Measurements from ENCODE around the gene NEU2. TPM values are rescaled to one million over a fixed set of nuclear protein-coding genes. Genes with fewer than 3 reads are reported as not detected.
"Not testable (repeated sequence)": the region's sequence is repeated elsewhere in the genome, so short reads cannot be mapped to it uniquely, and the experiment has no call there.

NEU2 gene
- total RNA-seq, 2 donors from 2014 or later: not detected

DNA sequence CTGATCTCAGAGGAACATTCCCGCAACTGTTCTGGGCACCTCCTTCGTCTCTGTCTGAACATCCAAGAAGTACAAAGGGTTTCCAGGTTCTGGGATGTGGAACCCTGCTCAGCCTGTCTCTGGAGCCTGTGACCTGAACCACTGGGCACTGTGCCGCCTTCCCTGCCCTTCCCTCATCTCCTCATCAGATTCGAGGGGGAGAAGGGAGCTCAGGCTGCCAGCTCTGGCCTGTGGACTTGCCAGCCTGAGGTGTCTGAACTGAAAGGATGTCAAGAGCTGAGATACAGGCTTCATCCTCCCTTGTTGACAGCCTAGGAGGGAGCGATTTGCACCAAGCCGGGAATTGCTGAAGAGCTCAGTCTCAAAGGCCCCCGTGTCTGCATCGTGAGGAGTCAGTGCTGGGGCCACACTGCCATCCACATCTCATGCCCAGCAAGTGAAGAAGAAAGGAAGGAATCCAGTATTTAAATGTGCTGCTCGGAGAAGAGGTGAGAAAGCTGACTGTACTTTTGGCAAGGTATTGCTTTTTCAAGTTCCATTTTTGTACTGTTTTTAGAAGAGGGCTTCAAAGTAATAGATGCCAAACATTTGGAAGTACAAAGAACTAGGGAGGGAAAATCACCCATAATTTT, 12.6 kb downstream of the NEU2 start:
- H3K4me3 Mint-ChIP-seq: no peak overlapping the region
- DNase-seq (no peak), ATAC-seq (replicated peaks in 1 of 2) (no peak)
- peaks cover 6% of the 10 kb centered on the region for H3K27me3 Mint-ChIP-seq (ENCODE audit: low read depth)
- no peaks in the 10 kb centered on the region for H3K36me3 Mint-ChIP-seq (ENCODE audit: insufficient read depth in 2 of 2)
- no peak overlapping the region for H3K27ac Mint-ChIP-seq
- H3K9me3 Mint-ChIP-seq: no peaks in the 10 kb centered on the region
- no peaks in the 10 kb centered on the region for H3K4me1 Mint-ChIP-seq (ENCODE audit: low read depth)

DNA sequence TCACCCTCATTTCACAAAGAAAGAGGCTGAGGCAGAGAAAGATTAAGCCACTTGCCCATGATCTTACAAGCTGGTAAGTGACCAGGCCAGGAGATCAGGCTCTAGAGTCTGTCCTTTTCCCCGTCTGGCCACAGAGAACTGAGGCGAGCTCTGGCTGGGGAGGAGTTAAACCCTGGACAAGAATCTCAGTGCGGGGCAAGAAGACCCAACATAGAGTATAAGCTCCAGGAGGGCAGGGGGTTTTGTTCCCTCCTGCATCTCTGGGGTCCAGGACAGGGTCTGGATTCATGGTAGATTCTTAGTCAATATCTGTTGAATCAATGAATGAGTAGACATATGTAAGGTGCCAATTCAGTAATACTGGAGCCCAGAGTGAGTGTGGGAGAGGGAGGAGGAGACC, 14.7 kb downstream of the NEU2 start:
- no peak for DNase-seq
- H3K27ac Mint-ChIP-seq: no peak overlapping the region
- H3K4me1 Mint-ChIP-seq (ENCODE audit: low read depth): no peaks in the 10 kb centered on the region

DNA sequence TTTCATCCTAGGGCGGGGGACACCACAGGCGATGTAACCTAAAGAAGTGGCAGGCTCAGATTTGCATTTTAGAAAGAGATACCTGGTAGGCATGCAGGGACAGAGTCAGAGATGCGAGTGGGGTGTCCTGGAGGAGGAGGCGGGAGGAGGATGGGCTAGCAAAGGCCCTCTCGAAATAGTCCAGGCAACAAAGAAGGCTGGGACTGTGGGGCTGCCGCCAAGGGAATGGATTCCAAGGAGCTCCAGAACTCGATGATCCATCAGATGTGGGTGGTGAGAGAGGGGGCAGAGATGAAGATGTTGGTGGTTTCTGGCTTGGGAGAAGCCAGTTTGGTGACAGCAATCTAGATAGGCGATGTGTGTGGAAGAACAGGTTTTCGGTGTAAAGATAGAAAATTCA, 15.2 kb downstream of the NEU2 start:
- Mint-ChIP-seq H3K36me3 (ENCODE audit: insufficient read depth in 2 of 2) (no peaks in the 10 kb centered on the region), H3K4me1 (ENCODE audit: low read depth) (no peaks in the 10 kb centered on the region), H3K27ac (no peak overlapping the region), H3K9me3 (no peaks in the 10 kb centered on the region), H3K4me3 (no peak overlapping the region), H3K27me3 (ENCODE audit: low read depth) (peaks cover 6% of the 10 kb centered on the region)
- no peak for ATAC-seq (replicated peaks in 1 of 2)
- DNase-seq: no peak

More for the DNA sequence above, 14.7 kb downstream of the NEU2 start:
- no peak for ATAC-seq (replicated peaks in 1 of 2)
- Mint-ChIP-seq H3K4me3 (no peak overlapping the region), H3K9me3 (no peaks in the 10 kb centered on the region), H3K36me3 (ENCODE audit: insufficient read depth in 2 of 2) (no peaks in the 10 kb centered on the region), H3K27me3 (ENCODE audit: low read depth) (peaks cover 6% of the 10 kb centered on the region)

GRCh38 chr2:233048569-233049193, 16.2 kb downstream of the NEU2 start:
- no peak overlapping the region for H3K27ac Mint-ChIP-seq

DNA sequence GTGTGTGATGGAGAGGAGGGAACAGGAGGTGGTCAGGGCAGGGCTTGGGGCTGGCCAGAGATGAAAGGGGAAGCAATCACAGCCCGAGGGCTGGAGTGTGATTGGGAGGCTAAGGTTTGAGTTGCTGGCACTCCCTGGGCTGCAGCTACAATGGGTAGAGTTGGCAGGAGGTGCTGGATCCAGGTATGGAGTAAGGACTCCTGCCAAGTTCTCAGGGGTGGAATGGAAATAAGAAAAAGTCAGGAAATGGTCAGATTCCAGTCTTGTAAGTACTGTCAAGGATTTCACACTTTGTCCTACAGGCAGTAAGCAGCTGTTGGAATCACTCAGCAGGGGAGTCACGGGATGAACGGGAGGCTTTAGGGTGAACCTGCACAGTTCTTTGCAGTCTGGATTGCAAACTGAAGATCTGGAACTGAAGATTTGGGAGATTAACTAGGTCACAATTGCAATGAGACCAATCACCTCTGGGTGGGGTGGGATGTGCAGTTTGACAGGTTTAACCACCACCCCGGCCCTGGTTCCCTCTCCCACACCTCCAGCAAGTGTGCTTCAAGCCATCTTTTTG, 16.8 kb downstream of the NEU2 start:
- Mint-ChIP-seq H3K9me3 (no peaks in the 10 kb centered on the region), H3K4me3 (no peak overlapping the region), H3K4me1 (ENCODE audit: low read depth) (peaks cover 7% of the 10 kb centered on the region), H3K27me3 (ENCODE audit: low read depth) (peaks cover 6% of the 10 kb centered on the region), H3K27ac (no peak overlapping the region), H3K36me3 (ENCODE audit: insufficient read depth in 2 of 2) (no peaks in the 10 kb centered on the region)
- DNase-seq: no peak
- no peak for ATAC-seq (replicated peaks in 1 of 2)

More at GRCh38 chr2:233048569-233049193, 16.2 kb downstream of the NEU2 start:
- Mint-ChIP-seq H3K36me3 (ENCODE audit: insufficient read depth in 2 of 2) (no peaks in the 10 kb centered on the region), H3K27me3 (ENCODE audit: low read depth) (peaks cover 6% of the 10 kb centered on the region), H3K4me3 (no peak overlapping the region), H3K4me1 (ENCODE audit: low read depth) (peaks cover under 1% of the 10 kb centered on the region), H3K9me3 (no peaks in the 10 kb centered on the region)
- DNase-seq: no peak
- ATAC-seq (replicated peaks in 1 of 2): no peak

GRCh38 chr2:233051241-233052149, 19.0 kb downstream of the NEU2 start:
- DNase-seq (no peak), ATAC-seq (replicated peaks in 1 of 2) (no peak)
- H3K4me3 Mint-ChIP-seq: no peak overlapping the region
- no peak overlapping the region for H3K27ac Mint-ChIP-seq
- H3K9me3 Mint-ChIP-seq: no peaks in the 10 kb centered on the region
- peaks cover 10% of the 10 kb centered on the region for H3K4me1 Mint-ChIP-seq (ENCODE audit: low read depth)
- H3K36me3 Mint-ChIP-seq (ENCODE audit: insufficient read depth in 2 of 2): no peaks in the 10 kb centered on the region
- H3K27me3 Mint-ChIP-seq (ENCODE audit: low read depth): peaks cover 11% of the 10 kb centered on the region

- not testable (repeated sequence) for H3K27me3 Mint-ChIP-seq (ENCODE audit: low read depth); H3K36me3 Mint-ChIP-seq (ENCODE audit: insufficient read depth in 2 of 2); H3K4me3 Mint-ChIP-seq
Measured at GRCh38 chr2:233052517-233052916, 20.0 kb downstream of the NEU2 start.

DNA sequence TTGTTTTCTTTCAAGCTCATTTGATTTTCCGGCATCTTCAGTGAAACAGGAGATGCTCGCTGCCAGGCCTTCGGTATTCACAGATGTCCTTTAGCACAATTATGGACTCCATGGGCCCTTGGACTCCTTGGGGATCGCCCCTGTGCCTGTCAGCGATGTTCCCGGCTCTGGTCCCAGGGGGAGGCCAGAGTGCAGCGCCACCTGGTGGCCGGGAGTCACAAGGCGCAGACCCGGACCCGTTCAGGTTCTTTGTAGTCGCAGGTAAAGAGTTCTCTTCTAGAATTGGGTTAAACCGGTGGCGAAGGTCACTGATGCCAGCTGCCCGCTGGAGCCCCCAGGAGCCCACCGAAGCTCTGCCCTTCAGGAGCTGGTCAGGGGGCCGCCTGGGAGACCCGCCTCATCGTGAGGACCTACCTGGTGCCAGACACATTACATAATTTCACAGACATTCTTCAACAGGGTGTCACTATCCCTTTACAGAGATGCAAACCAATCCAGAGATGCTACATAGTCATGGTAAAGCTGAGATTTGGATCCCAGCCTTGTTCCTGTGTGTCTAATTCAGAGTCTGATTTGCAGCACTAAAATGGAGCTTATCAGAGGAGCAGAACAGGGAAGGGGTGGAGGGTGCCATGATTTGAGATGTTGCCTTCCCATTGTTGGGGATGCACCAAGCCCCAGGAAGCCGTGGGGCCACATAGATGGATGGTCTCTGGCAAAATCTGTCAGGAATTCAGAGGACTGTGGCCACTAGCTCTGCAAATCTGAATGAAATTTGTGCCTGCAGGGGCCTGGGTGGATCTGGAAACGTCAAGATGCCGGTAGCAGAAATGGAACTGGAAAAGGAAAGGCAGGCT, 21.7 kb downstream of the NEU2 start:
- ATAC-seq (replicated peaks in 1 of 2) (peak; percentile 77 to 83), DNase-seq (peak; percentile 77 to 84)
- peak overlapping the region in 1 of 2 donors; percentile 21 for H3K4me3 Mint-ChIP-seq
- no peaks in the 10 kb centered on the region for H3K36me3 Mint-ChIP-seq (ENCODE audit: insufficient read depth in 2 of 2)
- H3K27ac Mint-ChIP-seq: peak overlapping the region; percentile 20
- peaks cover 18% of the 10 kb centered on the region for H3K4me1 Mint-ChIP-seq (ENCODE audit: low read depth)
- H3K9me3 Mint-ChIP-seq: no peaks in the 10 kb centered on the region
- H3K27me3 Mint-ChIP-seq (ENCODE audit: low read depth): peaks cover 6% of the 10 kb centered on the region

More at GRCh38 chr2:233052517-233052916, 20.0 kb downstream of the NEU2 start:
- peaks cover 10% of the 10 kb centered on the region for H3K4me1 Mint-ChIP-seq (ENCODE audit: low read depth)
- not testable (repeated sequence) for DNase-seq; ATAC-seq (replicated peaks in 1 of 2); H3K9me3 Mint-ChIP-seq; H3K27ac Mint-ChIP-seq

- H3K4me3 Mint-ChIP-seq: no peak overlapping the region
- ATAC-seq (replicated peaks in 1 of 2) (no peak), DNase-seq (no peak)
- peaks cover 6% of the 10 kb centered on the region for H3K27me3 Mint-ChIP-seq (ENCODE audit: low read depth)
- no peaks in the 10 kb centered on the region for H3K36me3 Mint-ChIP-seq (ENCODE audit: insufficient read depth in 2 of 2)
- H3K4me1 Mint-ChIP-seq (ENCODE audit: low read depth): peaks cover 28% of the 10 kb centered on the region
- H3K27ac Mint-ChIP-seq: no peak overlapping the region
- no peaks in the 10 kb centered on the region for H3K9me3 Mint-ChIP-seq
Measured at GRCh38 chr2:233055362-233055761, 22.9 kb downstream of the NEU2 start.

GRCh38 chr2:233056961-233057605, 24.6 kb downstream of the NEU2 start:
- DNase-seq: no peak
- Mint-ChIP-seq H3K4me1 (ENCODE audit: low read depth) (peaks cover 33% of the 10 kb centered on the region), H3K36me3 (ENCODE audit: insufficient read depth in 2 of 2) (peaks cover 0 to 6% of the 10 kb centered on the region in 2 donors), H3K4me3 (no peak overlapping the region), H3K27ac (no peak overlapping the region), H3K27me3 (ENCODE audit: low read depth) (peaks cover 6% of the 10 kb centered on the region), H3K9me3 (no peaks in the 10 kb centered on the region)
- ATAC-seq (replicated peaks in 1 of 2): no peak

DNA sequence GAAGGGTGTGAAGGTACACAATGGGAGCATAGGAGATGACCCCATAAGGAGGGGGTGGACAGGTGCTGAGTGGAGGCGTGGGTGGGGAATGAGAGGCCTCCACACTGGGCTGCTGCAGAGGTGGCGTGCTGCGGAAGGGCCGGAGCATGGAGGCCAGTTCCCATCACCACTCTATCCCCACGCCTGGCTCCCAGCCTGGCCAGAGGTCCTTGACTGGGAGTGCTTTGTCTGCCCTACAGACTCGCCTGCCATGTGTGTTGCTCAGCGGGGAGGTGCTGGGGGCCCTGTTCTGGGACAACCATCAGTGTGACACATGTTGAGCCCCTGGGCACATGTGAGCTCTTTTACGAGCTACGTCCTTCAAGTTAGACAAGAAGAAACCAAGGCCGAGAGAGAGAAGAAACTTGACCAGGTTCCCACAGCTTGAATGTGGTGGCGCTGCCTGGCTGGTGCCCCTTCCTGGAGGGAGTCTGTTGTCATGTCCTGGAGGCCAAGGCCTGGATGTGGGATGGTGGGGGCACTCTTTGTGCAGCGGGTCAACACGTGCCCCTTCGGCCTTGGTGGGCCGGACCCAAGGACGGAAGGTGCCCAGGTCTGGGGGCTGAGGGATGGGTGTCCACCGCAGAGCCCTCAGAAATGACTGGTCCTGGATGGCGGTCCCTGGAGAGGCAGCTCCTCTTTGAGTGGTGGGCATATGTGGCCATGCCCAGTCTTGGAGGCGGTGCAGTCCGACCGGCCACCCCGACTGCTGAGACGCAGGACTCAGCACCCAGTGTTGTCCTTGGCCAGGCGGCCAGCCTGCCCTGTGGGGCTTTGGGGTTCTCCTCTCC, 26.5 kb downstream of the NEU2 start:
- Mint-ChIP-seq H3K36me3 (ENCODE audit: insufficient read depth in 2 of 2) (peaks cover 0 to 6% of the 10 kb centered on the region in 2 donors), H3K4me3 (peak overlapping the region; percentile 38 to 97), H3K9me3 (no peaks in the 10 kb centered on the region), H3K27ac (peak overlapping the region; percentile 16), H3K27me3 (ENCODE audit: low read depth) (peaks cover 6% of the 10 kb centered on the region), H3K4me1 (ENCODE audit: low read depth) (peaks cover 47% of the 10 kb centered on the region)
- ATAC-seq (replicated peaks in 1 of 2) (no peak), DNase-seq (no peak)
